ENCODE data around the gene IL20RB. TPM values are rescaled to one million over a fixed set of nuclear protein-coding genes. Genes with fewer than 3 reads are reported as not detected.

Gene IL20RB
- total RNA-seq, 4 donors from 2014 or later, result 0.27 to 1.8 (median 1.7) TPM; not detected in 1

DNA sequence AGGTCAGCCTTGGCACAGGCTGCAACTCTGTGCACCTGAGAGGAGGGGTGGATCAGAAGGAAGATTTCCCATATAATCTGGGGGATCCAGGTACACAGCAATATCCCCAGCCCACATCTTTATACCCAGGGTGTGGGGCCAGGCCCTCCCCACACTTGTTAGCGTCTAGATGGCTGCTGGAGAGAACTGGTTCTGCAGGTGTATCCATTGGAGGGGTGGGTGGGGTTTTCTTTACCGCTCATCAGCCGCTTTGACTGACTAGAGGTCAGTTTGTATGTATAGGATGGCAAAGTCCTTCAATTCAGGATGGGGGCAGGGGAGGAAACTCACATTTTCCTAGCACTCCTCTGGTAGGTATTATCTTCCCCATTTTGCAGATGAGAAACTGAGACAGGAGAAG lies 92.5 kb downstream of the IL20RB start:
- Histone ChIP-seq H3K9me3 (no peaks in the 10 kb centered on the region), H3K4me3 (no peak overlapping the region), H3K27ac (no peak overlapping the region), H3K36me3 (no peaks in the 10 kb centered on the region), H3K4me1 (peaks cover 0 to 9% (median 2%) of the 10 kb centered on the region in 4 donors), H3K27me3 (no peaks in the 10 kb centered on the region)
- in situ Hi-C loops (cut with MboI; ENCODE audit: low pct_ligation_motif_present in 1 of 4, low pct_unique_long_range_greater_than_20kb in 1 of 4, low sequenced_read_pairs in 3 of 4) (no loop called here), intact Hi-C loops (cut with DNase I; ENCODE audit: low total_unique reads) (no loop called here)
- WGBS, 2 donors (ENCODE audit: low coverage in 1 of 2), result 41 to 60% methylated on average over 1 to 3 of the region's 3 CpGs
- no peak for DNase-seq
- TF ChIP-seq, protein P1, sequence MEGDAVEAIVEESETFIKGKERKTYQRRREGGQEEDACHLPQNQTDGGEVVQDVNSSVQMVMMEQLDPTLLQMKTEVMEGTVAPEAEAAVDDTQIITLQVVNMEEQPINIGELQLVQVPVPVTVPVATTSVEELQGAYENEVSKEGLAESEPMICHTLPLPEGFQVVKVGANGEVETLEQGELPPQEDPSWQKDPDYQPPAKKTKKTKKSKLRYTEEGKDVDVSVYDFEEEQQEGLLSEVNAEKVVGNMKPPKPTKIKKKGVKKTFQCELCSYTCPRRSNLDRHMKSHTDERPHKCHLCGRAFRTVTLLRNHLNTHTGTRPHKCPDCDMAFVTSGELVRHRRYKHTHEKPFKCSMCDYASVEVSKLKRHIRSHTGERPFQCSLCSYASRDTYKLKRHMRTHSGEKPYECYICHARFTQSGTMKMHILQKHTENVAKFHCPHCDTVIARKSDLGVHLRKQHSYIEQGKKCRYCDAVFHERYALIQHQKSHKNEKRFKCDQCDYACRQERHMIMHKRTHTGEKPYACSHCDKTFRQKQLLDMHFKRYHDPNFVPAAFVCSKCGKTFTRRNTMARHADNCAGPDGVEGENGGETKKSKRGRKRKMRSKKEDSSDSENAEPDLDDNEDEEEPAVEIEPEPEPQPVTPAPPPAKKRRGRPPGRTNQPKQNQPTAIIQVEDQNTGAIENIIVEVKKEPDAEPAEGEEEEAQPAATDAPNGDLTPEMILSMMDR (IDR thresholded peaks at IDR 0.05), result no peak
- TF ChIP-seq EP300 (IDR thresholded peaks at IDR 0.05; ENCODE audit: low read depth) (no peak), POLR2AphosphoS5 (IDR thresholded peaks at IDR 0.05) (no peak), POLR2A (IDR thresholded peaks at IDR 0.05) (no peak)

DNA sequence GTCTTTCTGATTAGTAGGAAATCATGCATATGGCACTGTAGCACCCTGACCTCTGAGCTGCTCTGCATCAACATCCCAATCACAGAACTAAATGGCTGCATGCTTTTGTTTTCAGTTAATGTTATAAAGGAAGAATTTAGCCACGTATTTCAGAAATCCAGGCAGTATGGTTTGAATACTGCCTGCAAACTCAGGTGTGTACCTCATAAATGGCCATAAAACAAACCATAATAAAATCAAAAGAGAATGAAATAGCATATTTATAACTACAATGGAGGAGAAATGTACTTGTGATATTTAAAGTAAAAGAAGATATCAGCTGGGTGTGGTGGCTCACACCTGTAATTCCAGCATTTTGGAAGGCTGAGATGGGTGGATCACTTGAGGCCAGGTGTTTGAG lies 94.5 kb downstream of the IL20RB start:
- no peak overlapping the region for H3K27ac ChIP-seq
- no peak for DNase-seq
- peaks cover 0 to 9% (median 2%) of the 10 kb centered on the region in 4 donors for H3K4me1 ChIP-seq
- H3K27me3 ChIP-seq, result no peaks in the 10 kb centered on the region
- no peak overlapping the region for H3K4me3 ChIP-seq
- in situ Hi-C loops (cut with MboI; ENCODE audit: low pct_ligation_motif_present in 1 of 4, low pct_unique_long_range_greater_than_20kb in 1 of 4, low sequenced_read_pairs in 3 of 4) (no loop called here), intact Hi-C loops (cut with DNase I; ENCODE audit: low total_unique reads) (no loop called here)
- TF ChIP-seq POLR2AphosphoS5 (IDR thresholded peaks at IDR 0.05) (no peak), EP300 (IDR thresholded peaks at IDR 0.05; ENCODE audit: low read depth) (no peak), POLR2A (IDR thresholded peaks at IDR 0.05) (no peak)
- TF ChIP-seq, protein P1 (IDR thresholded peaks at IDR 0.05), result no peak
- 44 to 61% methylated on average over 1 of the region's 1 CpG for WGBS, 2 donors (ENCODE audit: low coverage in 1 of 2)
- no peaks in the 10 kb centered on the region for H3K9me3 ChIP-seq
- no peaks in the 10 kb centered on the region for H3K36me3 ChIP-seq

Other genes starting within 250 kb of the IL20RB start
- 10 to 100 TPM; 14.5 to 57.2 (median 42.2) TPM for gene STAG1, start 205.6 kb upstream of the IL20RB start, total RNA-seq
- gene SLC35G2, start 138.9 kb upstream of the IL20RB start, total RNA-seq, result 10 to 100 TPM in 1 of 4 donors, 1 to 10 TPM in 1, under 1 TPM in 1, not detected in 1; 0.68 to 23.3 (median 2.1) TPM
- gene NCK1, start 95.8 kb upstream of the IL20RB start, total RNA-seq, result 10 to 100 TPM in 3 of 4 donors, under 1 TPM in 1; 0.80 to 71.4 (median 45.2) TPM

Measured in transverse colon (tissue), 4 donors.